ENCODE results near the gene NHS. TPM values are rescaled to one million over a fixed set of nuclear protein-coding genes. Genes with fewer than 3 reads are reported as not detected.

Gene NHS
- total RNA-seq, 1 donor from 2014 or later, result 14.9 TPM

DNA sequence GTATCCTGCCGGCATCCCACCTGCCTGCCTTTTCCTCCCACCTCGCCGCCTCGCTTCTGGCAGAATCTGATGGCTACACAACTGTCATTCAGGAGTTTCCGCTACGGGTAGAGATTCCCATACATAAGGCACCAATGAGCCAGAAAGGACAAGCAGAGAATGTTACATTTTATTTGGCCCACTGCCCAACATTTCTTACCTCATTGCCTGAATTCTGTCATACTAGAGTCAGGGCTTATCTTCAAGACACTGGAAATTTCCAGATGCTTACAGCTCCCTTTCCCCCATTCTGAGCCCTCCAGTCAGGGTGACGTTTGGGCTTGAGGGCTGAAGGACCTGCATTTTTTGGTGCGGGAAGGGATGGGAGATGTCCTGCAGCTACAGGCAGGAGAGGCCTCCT, 113.0 kb downstream of the NHS start:
- Mint-ChIP-seq H3K4me1 (ENCODE audit: low read depth) (peaks cover 16% of the 10 kb centered on the region), H3K4me3 (ENCODE audit: unreplicated experiment) (no peak overlapping the region), H3K9me3 (ENCODE audit: low read depth) (peaks cover 12% of the 10 kb centered on the region), H3K27me3 (ENCODE audit: low read depth) (no peaks in the 10 kb centered on the region), H3K27ac (ENCODE audit: unreplicated experiment) (peak overlapping the region; percentile 49), H3K36me3 (ENCODE audit: low read depth) (peaks cover 4% of the 10 kb centered on the region)
- TF ChIP-seq CTCF (IDR thresholded peaks at IDR 0.05), result no peak
- DNase-seq (ENCODE audit: low spot score), result no peak

DNA sequence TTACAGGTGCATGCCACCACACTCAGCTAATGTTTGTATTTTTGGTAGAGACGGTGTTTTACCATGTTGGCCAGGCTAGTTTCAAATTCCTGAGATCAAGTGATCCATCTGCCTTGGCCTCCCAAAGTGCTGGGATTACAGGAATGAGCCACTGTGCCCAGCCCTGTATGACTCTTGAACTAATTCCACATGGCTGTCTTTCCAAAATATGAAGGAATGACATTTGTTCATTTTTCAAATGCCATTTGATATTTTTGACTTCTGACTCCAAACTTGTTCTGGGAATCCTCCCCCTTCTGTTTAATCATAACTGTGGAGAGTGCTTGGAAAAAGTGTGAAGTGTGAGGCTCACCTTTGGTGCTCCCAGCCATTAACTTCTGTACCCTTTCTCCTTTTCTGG, 119.2 kb downstream of the NHS start:
- Mint-ChIP-seq H3K4me3 (ENCODE audit: unreplicated experiment) (no peak overlapping the region), H3K4me1 (ENCODE audit: low read depth) (peaks cover 29% of the 10 kb centered on the region), H3K27ac (ENCODE audit: unreplicated experiment) (no peak overlapping the region), H3K27me3 (ENCODE audit: low read depth) (peaks cover 3% of the 10 kb centered on the region), H3K36me3 (ENCODE audit: low read depth) (peaks cover 4% of the 10 kb centered on the region), H3K9me3 (ENCODE audit: low read depth) (peaks cover 12% of the 10 kb centered on the region)
- no peak for DNase-seq (ENCODE audit: low spot score)
- TF ChIP-seq CTCF (IDR thresholded peaks at IDR 0.05), result no peak

DNA sequence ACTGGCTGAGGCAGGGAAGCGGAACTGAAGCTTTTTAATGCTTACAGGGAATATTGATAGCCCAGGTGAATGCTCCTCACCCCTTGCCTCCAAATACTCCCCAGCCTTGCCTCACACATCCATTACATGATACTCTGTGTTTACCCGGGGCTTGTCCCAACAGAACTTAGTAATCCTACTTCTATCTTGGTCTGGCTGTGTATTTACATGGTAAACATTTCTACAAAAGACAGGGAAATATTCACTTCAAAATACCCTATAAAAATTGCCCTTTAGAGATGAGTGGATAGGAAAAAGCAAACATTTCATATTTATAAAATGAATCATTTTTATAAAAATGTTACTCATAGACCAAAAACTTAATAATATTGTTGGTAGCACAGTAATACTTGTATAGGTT, 120.1 kb downstream of the NHS start:
- TF ChIP-seq CTCF (IDR thresholded peaks at IDR 0.05), result no peak

DNA sequence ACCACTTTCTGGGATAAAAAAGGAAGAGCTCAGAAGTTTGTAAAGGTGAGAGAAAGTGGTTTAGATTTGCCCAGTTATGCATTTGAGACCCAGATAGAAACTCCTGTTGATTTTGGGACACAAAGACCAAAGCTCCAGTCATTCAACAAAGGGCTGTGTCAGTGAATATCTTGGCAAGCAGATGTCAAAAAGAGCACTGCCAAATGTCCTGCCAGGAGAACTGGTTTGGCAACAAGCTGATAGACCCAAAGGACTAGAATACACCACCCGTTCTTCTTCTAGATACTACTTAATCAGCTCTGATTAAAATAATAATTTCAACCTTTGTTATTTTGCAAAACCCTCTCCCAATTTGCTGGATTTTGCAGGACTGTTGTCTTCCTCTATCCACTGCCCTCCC, 121.4 kb downstream of the NHS start:
- Mint-ChIP-seq H3K36me3 (ENCODE audit: low read depth) (peaks cover 4% of the 10 kb centered on the region), H3K9me3 (ENCODE audit: low read depth) (peaks cover 8% of the 10 kb centered on the region), H3K4me3 (ENCODE audit: unreplicated experiment) (no peak overlapping the region), H3K4me1 (ENCODE audit: low read depth) (peaks cover 35% of the 10 kb centered on the region), H3K27me3 (ENCODE audit: low read depth) (peaks cover 5% of the 10 kb centered on the region), H3K27ac (ENCODE audit: unreplicated experiment) (no peak overlapping the region)
- DNase-seq (ENCODE audit: low spot score), result no peak
- TF ChIP-seq CTCF (IDR thresholded peaks at IDR 0.05), result no peak

More for the DNA sequence above, 120.1 kb downstream of the NHS start:
- no peak for DNase-seq (ENCODE audit: low spot score)
- H3K4me1 Mint-ChIP-seq (ENCODE audit: low read depth), result peaks cover 31% of the 10 kb centered on the region
- no peak overlapping the region for H3K27ac Mint-ChIP-seq (ENCODE audit: unreplicated experiment)
- H3K27me3 Mint-ChIP-seq (ENCODE audit: low read depth), result peaks cover 3% of the 10 kb centered on the region
- H3K36me3 Mint-ChIP-seq (ENCODE audit: low read depth), result peaks cover 4% of the 10 kb centered on the region
- peaks cover 12% of the 10 kb centered on the region for H3K9me3 Mint-ChIP-seq (ENCODE audit: low read depth)
- H3K4me3 Mint-ChIP-seq (ENCODE audit: unreplicated experiment), result no peak overlapping the region

DNA sequence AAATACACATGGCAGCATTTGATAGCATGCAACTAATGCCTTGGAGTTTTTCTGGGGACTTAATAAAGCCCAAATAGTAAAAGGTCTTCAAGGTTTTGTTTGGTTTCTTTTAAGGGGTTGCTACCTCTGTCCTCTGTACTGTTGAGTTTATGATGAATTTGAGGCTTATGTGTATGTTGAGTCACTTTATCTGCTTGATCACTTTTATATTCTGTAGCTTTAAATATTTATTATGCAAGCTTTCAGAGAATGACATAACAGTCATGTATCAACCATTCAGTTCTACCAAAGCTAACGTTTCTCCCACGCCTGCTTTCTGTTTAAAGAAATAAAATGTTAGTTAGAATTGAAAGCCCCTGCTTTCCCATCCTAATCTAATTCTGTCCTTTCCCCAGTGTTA, 122.2 kb downstream of the NHS start:
- H3K27ac Mint-ChIP-seq (ENCODE audit: unreplicated experiment), result no peak overlapping the region
- peaks cover 3% of the 10 kb centered on the region for H3K9me3 Mint-ChIP-seq (ENCODE audit: low read depth)
- no peak for TF ChIP-seq CTCF (IDR thresholded peaks at IDR 0.05)
- no peak overlapping the region for H3K4me3 Mint-ChIP-seq (ENCODE audit: unreplicated experiment)
- H3K4me1 Mint-ChIP-seq (ENCODE audit: low read depth), result peaks cover 35% of the 10 kb centered on the region
- peaks cover 5% of the 10 kb centered on the region for H3K27me3 Mint-ChIP-seq (ENCODE audit: low read depth)
- DNase-seq (ENCODE audit: low spot score), result no peak
- H3K36me3 Mint-ChIP-seq (ENCODE audit: low read depth), result peaks cover 2% of the 10 kb centered on the region
